ENCODE measurements around the gene SCG3.

The SCG3 gene

GRCh38 chr15:51681303-51681963 is at the start of gene SCG3:
Gene SCG3, plus strand, starts transcription at chr15:51681503. Its CDS starts 253 bp downstream, at chr15:51681756.
- H4K20me1 ChIP-seq (ENCODE audit: insufficient read depth, low read length): no peaks in the 10 kb centered on the region
- H3K4me3 ChIP-seq (ENCODE audit: low read length): no peak within 1 kb of the TSS
- 0 out of 2 replicates have a peak, but pooled peaks cover 4% of the 10 kb centered on the region for H3K4me1 ChIP-seq (ENCODE audit: low read length)
- no peak within 1 kb of the TSS for H2AFZ ChIP-seq (ENCODE audit: low read depth, low read length)
- H3K27me3 ChIP-seq (ENCODE audit: low read depth, low read length): peaks cover 20% of the 10 kb centered on the region
- no peaks in the 10 kb centered on the region for H3K79me2 ChIP-seq (ENCODE audit: low read length)
- no peak within 1 kb of the TSS for H3K27ac ChIP-seq (ENCODE audit: low read length)
- no peaks in the 10 kb centered on the region for H3K9me3 ChIP-seq (ENCODE audit: insufficient read depth, low read length)
- TF ChIP-seq, protein P1, sequence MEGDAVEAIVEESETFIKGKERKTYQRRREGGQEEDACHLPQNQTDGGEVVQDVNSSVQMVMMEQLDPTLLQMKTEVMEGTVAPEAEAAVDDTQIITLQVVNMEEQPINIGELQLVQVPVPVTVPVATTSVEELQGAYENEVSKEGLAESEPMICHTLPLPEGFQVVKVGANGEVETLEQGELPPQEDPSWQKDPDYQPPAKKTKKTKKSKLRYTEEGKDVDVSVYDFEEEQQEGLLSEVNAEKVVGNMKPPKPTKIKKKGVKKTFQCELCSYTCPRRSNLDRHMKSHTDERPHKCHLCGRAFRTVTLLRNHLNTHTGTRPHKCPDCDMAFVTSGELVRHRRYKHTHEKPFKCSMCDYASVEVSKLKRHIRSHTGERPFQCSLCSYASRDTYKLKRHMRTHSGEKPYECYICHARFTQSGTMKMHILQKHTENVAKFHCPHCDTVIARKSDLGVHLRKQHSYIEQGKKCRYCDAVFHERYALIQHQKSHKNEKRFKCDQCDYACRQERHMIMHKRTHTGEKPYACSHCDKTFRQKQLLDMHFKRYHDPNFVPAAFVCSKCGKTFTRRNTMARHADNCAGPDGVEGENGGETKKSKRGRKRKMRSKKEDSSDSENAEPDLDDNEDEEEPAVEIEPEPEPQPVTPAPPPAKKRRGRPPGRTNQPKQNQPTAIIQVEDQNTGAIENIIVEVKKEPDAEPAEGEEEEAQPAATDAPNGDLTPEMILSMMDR (IDR thresholded peaks at IDR 0.05; ENCODE audit: low read depth, low read length): no peak
- no peak for TF ChIP-seq EZH2phosphoT487 (IDR thresholded peaks at IDR 0.05; ENCODE audit: low read depth)
- H3K36me3 ChIP-seq (replicated peaks; ENCODE audit: low read depth, low read length): no peaks in the 10 kb centered on the region
- H3K9ac ChIP-seq (ENCODE audit: low read length): no peak within 1 kb of the TSS
- no peak within 1 kb of the TSS for H3K4me2 ChIP-seq (ENCODE audit: low read length)

DNA sequence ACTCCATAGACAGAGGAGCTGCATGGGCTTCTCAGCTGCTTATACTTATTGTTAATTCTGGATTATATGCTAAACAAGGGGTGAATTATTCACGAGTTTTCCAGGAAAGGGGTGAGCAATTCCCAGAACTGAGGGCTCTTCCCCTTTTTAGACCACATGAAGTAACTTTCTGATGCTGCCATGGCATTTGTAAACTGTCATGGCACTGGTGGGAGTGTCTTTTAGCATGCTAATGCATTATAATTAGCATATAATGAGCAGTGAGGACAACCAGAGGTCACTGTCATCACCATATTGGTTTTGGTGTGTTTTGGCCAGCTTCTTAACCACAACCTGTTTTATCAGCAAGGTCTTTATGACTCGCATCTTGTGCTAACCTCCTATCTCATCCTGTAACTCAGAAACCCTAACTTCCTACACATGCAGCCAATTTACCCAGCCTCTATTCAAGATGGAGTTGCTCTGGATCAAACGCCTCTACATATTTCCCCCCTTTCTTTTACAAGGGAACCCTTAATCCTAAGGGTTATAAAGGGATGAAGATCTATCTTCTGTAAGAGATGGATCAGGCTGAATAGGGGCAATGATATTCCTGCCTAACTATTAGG is 46.6 kb upstream of the SCG3 start:
- Histone ChIP-seq H3K9me3 (ENCODE audit: insufficient read depth, low read length) (no peaks in the 10 kb centered on the region), H3K4me1 (ENCODE audit: low read length) (peaks cover 1% of the 10 kb centered on the region), H2AFZ (ENCODE audit: low read depth, low read length) (no peak overlapping the region), H3K27me3 (ENCODE audit: low read depth, low read length) (peaks cover 15% of the 10 kb centered on the region; the same call in 1 of the 2 replicates), H3K4me2 (ENCODE audit: low read length) (no peak overlapping the region), H3K79me2 (ENCODE audit: low read length) (no peaks in the 10 kb centered on the region), H3K4me3 (ENCODE audit: low read length) (no peak overlapping the region), H3K36me3 (replicated peaks; ENCODE audit: low read depth, low read length) (no peaks in the 10 kb centered on the region), H4K20me1 (ENCODE audit: insufficient read depth, low read length) (no peaks in the 10 kb centered on the region), H3K27ac (ENCODE audit: low read length) (no peak overlapping the region), H3K9ac (ENCODE audit: low read length) (no peak overlapping the region)
- no peak for TF ChIP-seq EZH2phosphoT487 (IDR thresholded peaks at IDR 0.05; ENCODE audit: low read depth)
- TF ChIP-seq, protein P1 (IDR thresholded peaks at IDR 0.05; ENCODE audit: low read depth, low read length): no peak

DNA sequence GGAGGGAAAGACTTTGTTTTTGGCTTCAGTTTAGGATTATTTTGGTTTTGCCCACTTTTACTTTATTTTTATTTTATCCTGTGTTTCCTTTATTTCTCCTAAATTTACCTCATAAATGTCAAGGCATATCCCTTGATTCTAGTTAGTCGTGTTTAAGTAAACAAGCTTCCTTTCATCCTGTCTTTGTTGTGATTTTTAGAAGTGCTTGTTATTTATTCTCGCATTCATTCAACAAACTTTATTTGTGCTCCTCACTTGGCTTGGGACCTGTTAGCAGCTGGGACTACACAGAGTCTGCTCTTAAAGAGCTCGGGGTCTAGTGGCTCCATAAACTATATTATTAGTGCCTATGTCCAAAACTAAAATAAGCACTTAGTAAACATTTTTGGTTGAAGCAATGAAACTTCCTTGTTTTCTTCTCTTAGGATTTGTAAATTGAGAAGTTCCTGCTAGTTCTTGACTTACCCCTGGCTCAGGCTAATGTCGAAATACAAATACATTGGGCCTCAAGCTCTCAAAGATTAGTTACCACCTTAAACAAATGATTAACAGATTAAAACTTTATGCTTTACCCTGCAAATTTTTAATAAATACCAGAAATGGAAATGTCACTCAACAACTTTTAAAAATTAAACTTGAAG is 39.7 kb upstream of the SCG3 start:
- H3K36me3 ChIP-seq (replicated peaks; ENCODE audit: low read depth, low read length): no peaks in the 10 kb centered on the region
- H3K4me1 ChIP-seq (ENCODE audit: low read length): no peaks in the 10 kb centered on the region
- no peak overlapping the region for H3K4me2 ChIP-seq (ENCODE audit: low read length)
- no peaks in the 10 kb centered on the region for H4K20me1 ChIP-seq (ENCODE audit: insufficient read depth, low read length)
- peaks cover 16% of the 10 kb centered on the region; the same call in 1 of the 2 replicates for H3K27me3 ChIP-seq (ENCODE audit: low read depth, low read length)
- H2AFZ ChIP-seq (ENCODE audit: low read depth, low read length): no peak overlapping the region
- H3K27ac ChIP-seq (ENCODE audit: low read length): no peak overlapping the region
- no peak for TF ChIP-seq EZH2phosphoT487 (IDR thresholded peaks at IDR 0.05; ENCODE audit: low read depth)
- TF ChIP-seq, protein P1 (IDR thresholded peaks at IDR 0.05; ENCODE audit: low read depth, low read length): no peak
- H3K4me3 ChIP-seq (ENCODE audit: low read length): no peak overlapping the region
- no peak overlapping the region for H3K9ac ChIP-seq (ENCODE audit: low read length)
- H3K79me2 ChIP-seq (ENCODE audit: low read length): no peaks in the 10 kb centered on the region
- H3K9me3 ChIP-seq (ENCODE audit: insufficient read depth, low read length): no peaks in the 10 kb centered on the region

GRCh38 chr15:51642696-51643095 is 38.6 kb upstream of the SCG3 start:
- H3K4me2 ChIP-seq (ENCODE audit: low read length): no peak overlapping the region
- no peak for TF ChIP-seq EZH2phosphoT487 (IDR thresholded peaks at IDR 0.05; ENCODE audit: low read depth)
- TF ChIP-seq, protein P1 (IDR thresholded peaks at IDR 0.05; ENCODE audit: low read depth, low read length): no peak
- no peak overlapping the region for H3K9ac ChIP-seq (ENCODE audit: low read length)
- H3K9me3 ChIP-seq (ENCODE audit: insufficient read depth, low read length): no peaks in the 10 kb centered on the region
- H3K4me1 ChIP-seq (ENCODE audit: low read length): 0 out of 2 replicates have a peak, but pooled peaks cover 3% of the 10 kb centered on the region
- peaks cover 16% of the 10 kb centered on the region; the same call in 1 of the 2 replicates for H3K27me3 ChIP-seq (ENCODE audit: low read depth, low read length)
- no peaks in the 10 kb centered on the region for H3K79me2 ChIP-seq (ENCODE audit: low read length)
- no peaks in the 10 kb centered on the region for H3K36me3 ChIP-seq (replicated peaks; ENCODE audit: low read depth, low read length)
- H2AFZ ChIP-seq (ENCODE audit: low read depth, low read length): no peak overlapping the region
- H4K20me1 ChIP-seq (ENCODE audit: insufficient read depth, low read length): no peaks in the 10 kb centered on the region
- no peak overlapping the region for H3K4me3 ChIP-seq (ENCODE audit: low read length)
- H3K27ac ChIP-seq (ENCODE audit: low read length): no peak overlapping the region

Measured in OCI-LY3 (cell line).